ENCODE data around the gene MAS1L.

MAS1L gene

GRCh38 chr6:29502597-29502996 lies 14.8 kb upstream of the MAS1L start:
- H2AFZ ChIP-seq (ENCODE audit: low read length): no peak overlapping the region
- H4K20me1 ChIP-seq (ENCODE audit: insufficient read depth, low read length): no peaks in the 10 kb centered on the region
- no peaks in the 10 kb centered on the region for H3K9me2 ChIP-seq (ENCODE audit: low read depth, low read length)
- no peaks in the 10 kb centered on the region for H3K36me3 ChIP-seq (ENCODE audit: insufficient read depth, low read length)
- no peaks in the 10 kb centered on the region for H3K9me3 ChIP-seq (ENCODE audit: low read length)
- no peaks in the 10 kb centered on the region for H3K79me2 ChIP-seq (ENCODE audit: insufficient read depth, low read length)
- no peak overlapping the region for H3K4me3 ChIP-seq (ENCODE audit: low read depth, low read length, poor library complexity, severe bottlenecking)
- no peaks in the 10 kb centered on the region for H3K27me3 ChIP-seq (ENCODE audit: insufficient read depth, low read length)
- no peaks in the 10 kb centered on the region for H3F3A ChIP-seq (ENCODE audit: insufficient read depth, low read length)
- no peak overlapping the region for H3K4me2 ChIP-seq (ENCODE audit: low read length)
- no peak overlapping the region for H3K9ac ChIP-seq (ENCODE audit: low read length)
- H3K27ac ChIP-seq (ENCODE audit: low read depth, low read length, poor library complexity, severe bottlenecking): no peak overlapping the region
- TF ChIP-seq CTCF (IDR thresholded peaks at IDR 0.05; ENCODE audit: low read length) (no peak), EZH2 (IDR thresholded peaks at IDR 0.05; ENCODE audit: borderline replicate concordance, low read length) (no peak)
- no peaks in the 10 kb centered on the region for H3K4me1 ChIP-seq (ENCODE audit: insufficient read depth, low read length, severe bottlenecking)

GRCh38 chr6:29502181-29502580 lies 14.4 kb upstream of the MAS1L start:
- no peaks in the 10 kb centered on the region for H3F3A ChIP-seq (ENCODE audit: insufficient read depth, low read length)
- no peak overlapping the region for H3K27ac ChIP-seq (ENCODE audit: low read depth, low read length, poor library complexity, severe bottlenecking)
- H3K4me3 ChIP-seq (ENCODE audit: low read depth, low read length, poor library complexity, severe bottlenecking): no peak overlapping the region
- no peak overlapping the region for H3K4me2 ChIP-seq (ENCODE audit: low read length)
- no peaks in the 10 kb centered on the region for H3K79me2 ChIP-seq (ENCODE audit: insufficient read depth, low read length)
- no peaks in the 10 kb centered on the region for H3K9me2 ChIP-seq (ENCODE audit: low read depth, low read length)
- H3K36me3 ChIP-seq (ENCODE audit: insufficient read depth, low read length): no peaks in the 10 kb centered on the region
- no peaks in the 10 kb centered on the region for H3K9me3 ChIP-seq (ENCODE audit: low read length)
- TF ChIP-seq CTCF (IDR thresholded peaks at IDR 0.05; ENCODE audit: low read length): no peak
- TF ChIP-seq EZH2 (IDR thresholded peaks at IDR 0.05; ENCODE audit: borderline replicate concordance, low read length): no peak
- no peaks in the 10 kb centered on the region for H3K27me3 ChIP-seq (ENCODE audit: insufficient read depth, low read length)
- H4K20me1 ChIP-seq (ENCODE audit: insufficient read depth, low read length): no peaks in the 10 kb centered on the region
- H2AFZ ChIP-seq (ENCODE audit: low read length): no peak overlapping the region
- no peak overlapping the region for H3K9ac ChIP-seq (ENCODE audit: low read length)
- no peaks in the 10 kb centered on the region for H3K4me1 ChIP-seq (ENCODE audit: insufficient read depth, low read length, severe bottlenecking)

- Histone ChIP-seq H3K4me1 (ENCODE audit: insufficient read depth, low read length, severe bottlenecking) (no peaks in the 10 kb centered on the region), H3K36me3 (ENCODE audit: insufficient read depth, low read length) (no peaks in the 10 kb centered on the region), H4K20me1 (ENCODE audit: insufficient read depth, low read length) (no peaks in the 10 kb centered on the region), H3K79me2 (ENCODE audit: insufficient read depth, low read length) (no peaks in the 10 kb centered on the region), H3K9me2 (ENCODE audit: low read depth, low read length) (no peaks in the 10 kb centered on the region), H2AFZ (ENCODE audit: low read length) (no peak overlapping the region), H3K27me3 (ENCODE audit: insufficient read depth, low read length) (no peaks in the 10 kb centered on the region), H3K4me2 (ENCODE audit: low read length) (no peak overlapping the region), H3K4me3 (ENCODE audit: low read depth, low read length, poor library complexity, severe bottlenecking) (no peak overlapping the region), H3K9ac (ENCODE audit: low read length) (no peak overlapping the region), H3K27ac (ENCODE audit: low read depth, low read length, poor library complexity, severe bottlenecking) (no peak overlapping the region), H3K9me3 (ENCODE audit: low read length) (no peaks in the 10 kb centered on the region), H3F3A (ENCODE audit: insufficient read depth, low read length) (no peaks in the 10 kb centered on the region)
- TF ChIP-seq EZH2 (IDR thresholded peaks at IDR 0.05; ENCODE audit: borderline replicate concordance, low read length) (no peak), CTCF (IDR thresholded peaks at IDR 0.05; ENCODE audit: low read length) (no peak)
These were observed 13.3 kb upstream of the MAS1L start for GRCh38 chr6:29501106-29501505.

Data from OCI-LY1 (cell line).